BE2C (cell line): ENCODE data around the gene MTCL1.

Experiments used
- DNase-seq: peaks from one replicate; pipeline ENCODE4 v3.0.0-alpha.2; 2020
- H3K27me3 ChIP-seq: fragments of 250-450 bp; sonication (Bioruptor Pico); 2 replicates; pipeline ENCODE4 v1.5.1; 2020; ENCODE audit warnings: mild to moderate bottlenecking
- H3K36me3 ChIP-seq: fragments of 250-450 bp; sonication (Bioruptor Pico); 2 replicates; pipeline ENCODE4 v1.5.1; 2020; ENCODE audit warnings: mild to moderate bottlenecking
- H3K4me1 ChIP-seq: fragments of 250-450 bp; sonication (Bioruptor Pico); 2 replicates; pipeline ENCODE4 v1.5.1; 2020
- H3K4me3 ChIP-seq: 2 replicates; pipeline ENCODE4 v1.5.1; 2011; ENCODE audit warnings: low read depth, low read length
- H3K9me3 ChIP-seq: fragments of 250-450 bp; sonication (Bioruptor Pico); 2 replicates; pipeline ENCODE4 v1.5.1; 2020
- TF ChIP-seq, protein P1 (sequence below): IDR thresholded peaks from 2 replicates; pipeline ENCODE4 v1.5.1; 2012; ENCODE audit warnings: mild to moderate bottlenecking, low read depth, low read length

The MTCL1 gene

GRCh38 chr18:8785261-8785660 lies 79.9 kb downstream of the MTCL1 start:
- H3K4me3 ChIP-seq: no peak overlapping the region
- TF ChIP-seq, protein P1, sequence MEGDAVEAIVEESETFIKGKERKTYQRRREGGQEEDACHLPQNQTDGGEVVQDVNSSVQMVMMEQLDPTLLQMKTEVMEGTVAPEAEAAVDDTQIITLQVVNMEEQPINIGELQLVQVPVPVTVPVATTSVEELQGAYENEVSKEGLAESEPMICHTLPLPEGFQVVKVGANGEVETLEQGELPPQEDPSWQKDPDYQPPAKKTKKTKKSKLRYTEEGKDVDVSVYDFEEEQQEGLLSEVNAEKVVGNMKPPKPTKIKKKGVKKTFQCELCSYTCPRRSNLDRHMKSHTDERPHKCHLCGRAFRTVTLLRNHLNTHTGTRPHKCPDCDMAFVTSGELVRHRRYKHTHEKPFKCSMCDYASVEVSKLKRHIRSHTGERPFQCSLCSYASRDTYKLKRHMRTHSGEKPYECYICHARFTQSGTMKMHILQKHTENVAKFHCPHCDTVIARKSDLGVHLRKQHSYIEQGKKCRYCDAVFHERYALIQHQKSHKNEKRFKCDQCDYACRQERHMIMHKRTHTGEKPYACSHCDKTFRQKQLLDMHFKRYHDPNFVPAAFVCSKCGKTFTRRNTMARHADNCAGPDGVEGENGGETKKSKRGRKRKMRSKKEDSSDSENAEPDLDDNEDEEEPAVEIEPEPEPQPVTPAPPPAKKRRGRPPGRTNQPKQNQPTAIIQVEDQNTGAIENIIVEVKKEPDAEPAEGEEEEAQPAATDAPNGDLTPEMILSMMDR: no peak
- no peaks in the 10 kb centered on the region for H3K27me3 ChIP-seq
- H3K9me3 ChIP-seq: no peaks in the 10 kb centered on the region
- DNase-seq: no peak
- no peaks in the 10 kb centered on the region for H3K4me1 ChIP-seq
- no peaks in the 10 kb centered on the region; the same call in 1 of the 2 replicates for H3K36me3 ChIP-seq

- TF ChIP-seq, protein P1: no peak
- H3K36me3 ChIP-seq: no peaks in the 10 kb centered on the region; the same call in 1 of the 2 replicates
- H3K9me3 ChIP-seq: no peaks in the 10 kb centered on the region
- no peaks in the 10 kb centered on the region for H3K27me3 ChIP-seq
- no peak overlapping the region for H3K4me3 ChIP-seq
- H3K4me1 ChIP-seq: peaks cover 2% of the 10 kb centered on the region; the same call in 1 of the 2 replicates
- no peak for DNase-seq
Observed at GRCh38 chr18:8785855-8786482, 80.6 kb downstream of the MTCL1 start.

- TF ChIP-seq, protein P1: no peak
- no peaks in the 10 kb centered on the region; the same call in 1 of the 2 replicates for H3K36me3 ChIP-seq
- H3K27me3 ChIP-seq: no peaks in the 10 kb centered on the region
- H3K9me3 ChIP-seq: no peaks in the 10 kb centered on the region
- H3K4me3 ChIP-seq: no peak overlapping the region
- no peak for DNase-seq
- H3K4me1 ChIP-seq: peaks cover 8% of the 10 kb centered on the region
Observed at GRCh38 chr18:8786483-8787370, 81.4 kb downstream of the MTCL1 start.

DNA sequence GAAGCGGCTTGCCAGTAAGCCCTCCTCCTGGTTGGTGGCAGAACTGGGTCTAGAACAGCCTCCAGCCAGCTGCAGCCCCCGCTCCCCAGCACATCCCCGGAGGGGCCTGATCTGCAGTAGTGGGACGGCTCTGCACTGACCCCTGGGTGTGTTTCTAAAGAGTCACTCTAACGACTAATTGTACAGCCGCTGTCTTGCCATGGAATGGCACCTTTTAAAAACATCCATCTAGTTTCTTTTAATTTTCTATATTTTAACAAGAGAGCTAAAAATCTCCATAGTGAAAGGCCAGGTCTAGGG lies 82.0 kb downstream of the MTCL1 start:
- Histone ChIP-seq H3K4me3 (no peak overlapping the region), H3K36me3 (no peaks in the 10 kb centered on the region; the same call in 1 of the 2 replicates), H3K9me3 (no peaks in the 10 kb centered on the region), H3K4me1 (peaks cover 14% of the 10 kb centered on the region), H3K27me3 (no peaks in the 10 kb centered on the region)
- TF ChIP-seq, protein P1: no peak
- no peak for DNase-seq

DNA sequence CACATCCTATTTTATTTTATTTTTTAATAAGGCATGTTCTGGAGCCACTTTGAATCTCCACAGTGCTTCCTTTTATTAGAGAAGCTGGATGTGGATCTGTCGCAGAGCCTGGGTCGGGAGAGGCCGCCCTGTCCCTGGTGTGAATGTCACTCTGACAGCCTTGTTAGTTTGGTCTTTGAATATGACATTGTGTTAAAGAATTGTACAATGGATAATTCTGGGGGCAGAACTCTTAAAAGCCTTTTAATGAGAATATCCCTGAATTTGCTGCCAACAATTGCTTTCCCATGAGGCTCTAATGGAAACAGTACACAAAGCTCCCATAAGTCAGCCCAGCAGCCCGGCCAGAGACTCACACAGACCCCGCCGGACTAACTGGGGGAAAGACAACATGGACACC lies 82.4 kb downstream of the MTCL1 start:
- TF ChIP-seq, protein P1: no peak
- Histone ChIP-seq H3K36me3 (no peaks in the 10 kb centered on the region; the same call in 1 of the 2 replicates), H3K4me1 (peaks cover 18% of the 10 kb centered on the region), H3K27me3 (no peaks in the 10 kb centered on the region), H3K9me3 (no peaks in the 10 kb centered on the region), H3K4me3 (no peak overlapping the region)
- DNase-seq: no peak
